ENCODE measurements around the gene MMP25.

GRCh38 chr16:3001316-3001715 is 45.0 kb upstream of the MMP25 start:
- TF ChIP-seq PML (IDR thresholded peaks at IDR 0.05; ENCODE audit: low read length) (no peak), CTCF (IDR thresholded peaks at IDR 0.05 in 2 of 3, conservative IDR thresholded peaks at IDR 0.05 in 1 of 3; ENCODE audit: control insufficient read depth in 2 of 3, extremely low read depth in 1 of 3, insufficient read depth in 1 of 3, low read depth in 3 of 3, low read length in 3 of 3) (no peak), POLR2A (IDR thresholded peaks at IDR 0.05; ENCODE audit: low read depth, low read length) (no peak), CHD4 (IDR thresholded peaks at IDR 0.05) (no peak), EGR1 (IDR thresholded peaks at IDR 0.05; ENCODE audit: borderline replicate concordance in 1 of 2, low read depth in 2 of 2, low read length in 2 of 2) (no peak), RUNX3 (IDR thresholded peaks at IDR 0.05; ENCODE audit: low read length) (no peak), CHD2 (IDR thresholded peaks at IDR 0.05; ENCODE audit: borderline replicate concordance, low read depth, low read length) (no peak), SRF (IDR thresholded peaks at IDR 0.05; ENCODE audit: low read depth in 2 of 2, low read length in 2 of 2) (no peak), PKNOX1 (IDR thresholded peaks at IDR 0.05) (no peak), MXI1 (IDR thresholded peaks at IDR 0.05; ENCODE audit: low read depth, low read length) (no peak)
